Middle frontal gyrus (tissue), 1 donor: ENCODE measurements around the gene MYCT1.

Source experiments
- DNase-seq: peaks from one replicate; pipeline ENCODE4 v3.0.0-alpha.2; 2015; ENCODE audit warnings: low spot score; ENCODE audit errors: extremely low spot score

Gene MYCT1

DNA sequence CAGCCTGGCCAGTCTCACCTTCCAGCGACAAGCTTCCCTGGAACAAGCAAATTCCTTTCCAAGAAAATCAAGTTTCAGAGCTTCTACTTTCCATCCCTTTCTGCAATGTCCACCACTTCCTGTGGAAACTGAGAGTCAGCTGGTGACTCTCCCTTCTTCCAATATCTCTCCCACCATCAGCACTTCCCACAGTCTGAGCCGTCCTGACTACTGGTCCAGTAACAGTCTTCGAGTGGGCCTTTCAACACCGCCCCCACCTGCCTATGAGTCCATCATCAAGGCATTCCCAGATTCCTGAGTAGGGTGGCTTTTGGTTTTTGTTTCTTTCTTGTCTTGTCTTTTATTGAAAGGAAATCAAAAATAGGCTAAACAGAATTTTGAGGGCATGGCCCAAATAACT lies 24.3 kb downstream of the MYCT1 start:
- no peak for DNase-seq

DNA sequence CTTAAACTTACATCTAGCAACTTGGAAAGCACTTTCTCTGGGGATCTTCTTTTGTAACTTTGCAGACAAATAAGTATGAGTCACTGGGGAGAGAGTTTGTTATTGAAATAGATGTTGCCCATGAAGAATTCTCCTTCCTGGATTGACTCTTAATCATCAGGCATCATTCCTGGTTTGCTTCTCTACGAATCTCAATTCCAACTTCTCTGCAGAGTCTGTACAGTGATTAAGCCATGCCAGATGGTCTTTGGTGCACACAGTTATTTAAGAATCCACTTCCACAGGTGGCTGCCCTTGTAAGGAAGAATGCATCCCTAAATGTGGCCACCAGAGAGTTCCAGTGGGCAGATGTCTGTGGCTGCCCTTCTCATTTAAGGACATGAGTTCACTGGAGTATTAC lies 25.7 kb downstream of the MYCT1 start:
- DNase-seq: no peak

DNA sequence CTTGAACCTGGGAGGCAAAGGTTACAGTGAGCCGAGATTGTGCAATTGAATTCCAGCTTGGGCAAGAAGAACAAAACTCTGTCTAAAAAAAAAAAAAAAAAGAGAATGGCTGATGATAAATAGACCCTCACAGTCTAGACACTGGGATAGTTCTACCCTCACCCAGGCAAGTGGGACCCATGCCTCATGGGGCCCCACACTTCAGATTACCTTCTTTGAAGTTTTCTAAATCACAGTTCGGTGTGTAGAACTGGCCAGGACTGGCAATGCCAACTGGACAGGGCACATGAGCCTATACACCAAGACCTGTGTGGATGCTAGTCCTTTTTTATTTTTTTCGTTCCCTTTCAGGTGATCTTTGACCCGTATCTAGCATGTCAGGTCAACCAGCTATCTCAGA lies 28.6 kb downstream of the MYCT1 start:
- no peak for DNase-seq

DNA sequence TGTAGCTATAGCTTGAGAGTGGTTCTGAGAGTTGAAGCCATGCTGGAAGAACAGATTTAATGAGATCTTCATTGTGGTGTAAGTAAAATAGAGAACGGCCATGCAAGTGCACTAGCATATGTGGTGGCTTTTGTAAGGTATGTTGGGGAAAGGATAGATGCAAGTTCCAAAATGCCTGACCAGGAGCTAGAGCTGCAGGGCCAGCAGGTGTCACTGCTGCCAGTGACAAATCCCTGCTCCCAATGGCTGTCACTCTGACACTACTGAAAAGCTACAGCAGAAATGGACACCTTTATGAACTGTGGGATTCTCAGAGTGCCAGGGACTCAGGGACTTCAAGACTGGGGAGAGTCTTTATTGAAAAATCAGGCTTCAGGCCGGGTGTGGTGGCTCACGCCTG lies 29.8 kb downstream of the MYCT1 start:
- DNase-seq: no peak

DNA sequence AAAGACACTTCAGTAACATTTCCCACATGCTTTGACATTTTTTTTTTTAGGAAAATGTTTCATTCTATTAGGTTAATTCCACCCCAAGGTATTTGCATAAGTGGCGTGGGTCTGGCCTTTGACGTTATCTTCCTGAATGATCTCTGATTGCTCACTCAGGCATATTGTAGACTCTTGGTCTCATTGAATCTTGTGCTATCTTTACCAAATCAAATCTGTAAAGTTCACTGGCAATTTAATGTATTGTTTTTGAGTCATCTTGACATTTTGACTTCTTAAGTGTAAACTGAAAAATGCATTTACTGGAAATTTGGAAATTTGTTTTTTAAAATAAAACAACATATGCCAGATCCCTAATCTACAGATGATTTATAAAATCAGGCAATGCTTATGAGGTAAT lies 36.9 kb downstream of the MYCT1 start:
- no peak for DNase-seq

DNA sequence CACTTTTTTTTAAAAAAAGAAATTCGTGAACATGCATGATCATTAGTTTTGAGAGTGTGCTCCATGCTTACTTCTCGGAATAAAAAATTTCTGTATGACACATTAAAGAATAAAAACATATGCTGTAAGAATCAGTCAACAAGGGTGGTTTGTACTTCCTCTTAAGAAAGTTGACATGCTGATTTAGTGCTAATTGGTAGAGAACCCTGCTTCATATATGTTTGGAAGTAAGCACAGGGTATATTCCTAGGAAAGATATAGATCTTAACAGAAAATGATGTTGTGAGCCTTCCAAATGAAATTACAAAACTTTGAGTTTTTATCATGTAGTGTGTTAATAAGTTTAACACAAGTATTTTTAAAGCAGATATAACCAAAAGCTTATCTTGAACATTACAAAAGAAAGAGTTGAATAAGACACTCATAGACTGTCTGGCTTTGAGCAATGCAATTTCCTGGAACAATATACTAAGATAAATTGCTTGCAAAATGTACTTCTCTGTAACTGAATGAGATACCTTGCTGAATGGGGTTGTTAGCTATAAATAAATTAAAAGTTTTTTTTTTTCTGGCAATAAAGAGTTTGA lies 39.1 kb downstream of the MYCT1 start:
- no peak for DNase-seq

DNA sequence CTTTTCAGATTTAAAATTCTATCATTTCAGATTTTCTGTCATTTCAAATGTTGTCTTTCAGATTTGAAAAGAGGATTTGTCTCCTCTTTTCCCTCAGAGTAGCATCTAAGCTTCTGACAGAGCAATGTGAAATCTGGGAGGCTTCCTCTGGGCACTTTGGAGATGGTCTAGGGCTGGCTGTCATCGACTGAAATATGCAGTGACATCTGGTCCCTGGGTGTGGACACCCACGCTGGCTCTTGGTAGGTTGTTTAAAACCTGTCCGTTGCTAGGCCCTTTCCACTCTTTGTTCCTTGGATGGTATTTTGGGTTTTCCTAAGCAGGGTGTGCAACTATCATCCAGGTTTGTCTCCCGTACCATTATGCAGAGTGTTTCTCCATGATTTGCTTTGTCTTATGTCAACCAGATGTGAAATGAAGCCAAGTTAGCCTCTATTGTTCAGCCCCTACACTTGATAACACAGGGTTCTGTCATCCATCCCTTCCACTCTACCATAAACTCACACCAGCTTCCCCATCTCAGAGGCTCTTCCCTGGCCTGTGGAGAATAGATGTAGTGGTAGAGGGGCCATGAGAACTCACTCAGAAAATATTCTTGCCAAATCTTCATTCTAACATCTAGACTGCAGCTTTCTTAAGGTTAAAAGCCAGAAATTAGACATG lies 47.9 kb downstream of the MYCT1 start:
- DNase-seq: no peak

DNA sequence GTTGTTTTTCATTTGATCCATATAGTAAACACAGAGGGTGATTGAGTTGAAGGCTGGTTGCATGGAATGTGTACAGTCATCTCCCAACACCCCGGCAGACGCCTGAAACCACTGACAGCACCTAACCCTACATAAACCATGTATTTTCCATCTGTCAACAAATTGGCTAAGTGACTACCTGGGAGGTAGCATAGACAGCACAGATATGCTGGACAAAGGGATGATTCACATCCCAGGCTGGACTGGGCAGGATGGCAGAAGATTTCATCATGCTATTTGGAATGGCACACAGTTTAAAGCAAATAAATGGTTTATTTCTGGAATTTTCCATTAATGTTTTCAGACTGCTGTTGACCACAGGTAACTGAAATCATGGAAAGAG lies 48.5 kb downstream of the MYCT1 start:
- no peak for DNase-seq

DNA sequence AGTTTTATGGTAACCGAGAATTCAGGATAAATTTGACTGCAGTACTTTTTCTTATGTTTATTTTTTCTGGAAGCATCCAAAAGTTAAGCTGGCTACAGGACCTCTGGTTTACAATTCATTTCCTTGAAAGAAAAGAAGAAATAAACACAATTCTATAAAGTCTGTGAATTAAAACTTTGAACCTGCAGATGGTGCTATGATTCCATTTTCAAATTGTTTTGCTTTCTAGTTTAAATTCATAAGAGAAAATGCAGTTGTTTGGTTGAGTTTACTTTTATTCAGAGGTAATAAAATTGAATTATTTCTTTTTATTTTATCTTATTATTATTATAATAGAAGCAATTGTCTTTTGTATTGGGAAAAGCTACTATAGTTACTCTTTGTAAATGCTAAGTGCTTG lies 51.1 kb downstream of the MYCT1 start:
- DNase-seq: no peak

DNA sequence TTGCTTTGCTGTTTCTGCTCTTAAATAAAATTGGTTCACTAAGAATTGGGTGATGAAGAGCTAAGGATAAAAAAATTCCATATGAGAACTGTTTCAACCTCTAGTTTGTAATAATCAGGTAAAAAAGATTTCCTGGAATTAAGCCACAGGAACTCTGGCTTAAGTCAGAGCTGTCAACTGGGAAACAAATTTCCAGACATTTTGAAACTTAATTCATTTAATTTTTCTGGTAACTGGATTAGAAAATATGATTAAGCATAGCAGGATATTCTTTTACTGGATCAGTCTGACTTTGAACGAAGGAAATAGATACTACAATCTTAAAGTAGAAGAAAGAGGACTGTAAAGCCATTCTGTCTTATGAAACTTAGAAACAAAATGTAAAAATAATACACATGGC lies 51.6 kb downstream of the MYCT1 start:
- no peak for DNase-seq

DNA sequence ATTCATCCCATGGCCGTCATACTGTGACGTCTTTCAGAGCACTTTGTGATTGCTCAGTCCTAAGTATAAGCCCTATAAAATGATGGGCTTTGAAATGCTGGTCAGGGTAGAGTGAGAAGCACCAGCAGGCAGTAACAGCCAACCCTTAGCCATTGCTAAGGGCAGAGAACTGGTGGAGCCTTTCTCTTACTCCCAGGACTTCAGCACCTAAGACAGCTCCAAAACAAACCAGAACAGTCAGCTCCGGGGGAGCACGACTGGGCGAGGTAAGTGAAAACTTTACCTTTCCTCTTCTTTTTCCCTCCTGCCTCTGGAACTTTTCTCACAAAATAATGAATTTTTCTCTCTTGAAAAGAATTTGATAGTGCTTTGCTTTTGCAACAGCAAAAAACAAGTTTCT lies 53.0 kb downstream of the MYCT1 start, which contains the start of gene VIP:
Gene VIP, plus strand, starts transcription at position 104 of the 400 bp plus-strand sequence. CDS start 1,381 bp downstream, outside the sequence.
- no peak for DNase-seq

DNA sequence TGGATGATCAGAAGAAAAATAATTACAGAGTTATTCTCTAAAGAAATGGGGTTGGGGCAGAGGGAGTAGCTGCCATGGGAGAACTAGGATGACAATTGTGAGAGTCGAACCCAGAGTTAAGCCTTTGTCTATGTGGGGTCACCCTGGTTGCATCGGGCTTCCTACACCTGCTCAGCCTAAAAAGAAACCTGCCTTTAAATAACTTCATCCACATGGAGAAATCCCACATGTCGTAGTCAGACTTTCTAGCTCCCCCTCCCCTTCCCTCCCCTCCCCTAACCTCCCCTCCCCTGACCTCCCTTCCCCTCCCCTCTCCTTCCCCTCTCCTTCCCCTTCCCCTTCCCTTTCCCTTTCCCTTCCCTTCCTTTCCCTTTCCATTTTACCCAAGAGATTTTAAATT lies 67.6 kb downstream of the MYCT1 start:
- no peak for DNase-seq

DNA sequence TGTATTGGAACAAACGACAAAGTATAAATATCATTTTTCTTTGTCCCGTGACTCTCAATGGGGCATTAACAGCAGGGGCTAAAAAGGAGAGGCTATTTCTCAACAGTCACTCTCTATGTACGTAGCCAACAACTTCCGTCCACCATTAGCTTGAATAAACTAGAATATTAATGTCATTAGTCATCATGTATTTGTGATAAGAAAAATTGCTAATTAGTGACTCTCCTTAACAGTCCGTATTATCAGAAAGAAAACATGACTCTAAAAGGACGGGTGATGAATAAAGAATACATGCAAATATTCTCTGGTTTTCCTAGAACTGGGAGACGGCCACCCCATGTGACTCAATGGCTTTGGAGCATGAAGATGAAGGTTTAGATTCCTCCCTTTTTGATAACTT lies 71.5 kb downstream of the MYCT1 start:
- no peak for DNase-seq

DNA sequence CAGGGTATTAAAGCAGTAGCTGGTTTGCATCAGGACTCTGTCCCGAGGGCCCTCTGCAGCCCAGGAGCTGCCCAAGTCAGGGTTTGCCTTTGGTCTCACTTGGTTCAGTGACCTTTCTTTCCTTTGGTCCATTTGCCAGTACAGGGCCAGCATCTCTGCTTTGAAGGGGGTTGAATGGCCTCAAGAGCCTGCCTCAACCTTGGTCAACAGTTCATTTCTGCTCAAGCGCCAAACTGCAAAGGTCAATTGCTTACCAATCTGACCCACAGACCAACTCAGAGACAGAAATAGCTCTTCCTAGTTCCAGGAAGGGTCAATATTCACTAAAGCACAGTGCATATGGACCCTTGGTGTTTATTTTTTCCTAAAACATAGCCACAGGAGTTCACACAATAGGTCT lies 72.3 kb downstream of the MYCT1 start:
- DNase-seq: no peak

DNA sequence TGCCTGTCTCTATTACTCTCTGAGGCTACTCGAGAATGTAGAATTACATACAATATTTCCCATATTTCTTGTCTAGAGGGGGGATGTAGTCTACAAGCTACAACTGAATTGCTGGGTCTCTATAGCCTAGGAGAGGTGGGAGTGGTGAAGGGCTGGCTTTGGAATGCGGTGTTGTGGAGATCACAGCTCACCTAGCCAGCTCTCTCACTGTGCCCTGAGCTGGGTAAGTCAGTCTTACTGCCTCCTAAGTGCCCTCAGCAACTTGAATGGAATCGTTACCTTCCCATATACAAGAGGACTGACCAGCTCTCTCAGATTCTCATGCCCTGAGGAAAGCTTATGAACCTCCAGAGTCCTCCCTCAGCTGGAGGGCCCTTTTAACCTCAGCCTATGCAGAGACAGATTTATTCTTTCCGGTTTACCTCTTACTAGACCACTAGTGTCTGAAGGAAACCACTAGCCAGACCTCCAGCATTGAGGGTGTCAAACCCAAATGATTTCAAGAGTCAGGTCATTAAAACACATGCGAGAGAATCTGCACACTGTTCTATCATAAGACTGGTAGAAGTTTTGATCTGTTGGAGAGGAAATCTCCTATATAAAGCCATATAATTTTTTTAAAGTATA lies 73.5 kb downstream of the MYCT1 start:
- no peak for DNase-seq
